ENCODE data around the gene RNF123.

RNF123 gene

DNA sequence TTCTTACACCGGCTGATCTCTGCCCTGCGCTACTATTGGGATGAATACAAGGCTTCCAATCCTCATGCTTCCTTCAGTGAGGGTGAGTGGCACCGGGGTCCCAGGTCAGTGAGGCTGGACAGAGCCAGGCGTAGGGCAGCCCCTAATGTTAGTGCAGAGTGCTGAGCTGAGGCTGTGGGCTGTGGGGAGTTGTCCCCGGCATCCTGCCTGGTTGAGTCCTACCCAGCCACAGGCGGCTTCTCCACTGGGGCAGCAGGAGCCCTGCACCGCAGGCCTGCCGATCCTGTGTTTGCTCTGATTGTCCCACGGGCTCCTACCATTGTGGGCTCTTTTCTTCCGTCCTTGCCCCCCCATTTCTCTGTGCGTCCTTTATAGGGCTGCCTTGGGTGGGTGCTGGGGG lies 13.3 kb downstream of the RNF123 start:
- intact Hi-C loops (cut with DNase I; ENCODE audit: low total_unique reads), result loop anchor here (10.0 kb wide), 1 partner anchor 112 kb away; the partner anchor contains the start of gene UBA7

DNA sequence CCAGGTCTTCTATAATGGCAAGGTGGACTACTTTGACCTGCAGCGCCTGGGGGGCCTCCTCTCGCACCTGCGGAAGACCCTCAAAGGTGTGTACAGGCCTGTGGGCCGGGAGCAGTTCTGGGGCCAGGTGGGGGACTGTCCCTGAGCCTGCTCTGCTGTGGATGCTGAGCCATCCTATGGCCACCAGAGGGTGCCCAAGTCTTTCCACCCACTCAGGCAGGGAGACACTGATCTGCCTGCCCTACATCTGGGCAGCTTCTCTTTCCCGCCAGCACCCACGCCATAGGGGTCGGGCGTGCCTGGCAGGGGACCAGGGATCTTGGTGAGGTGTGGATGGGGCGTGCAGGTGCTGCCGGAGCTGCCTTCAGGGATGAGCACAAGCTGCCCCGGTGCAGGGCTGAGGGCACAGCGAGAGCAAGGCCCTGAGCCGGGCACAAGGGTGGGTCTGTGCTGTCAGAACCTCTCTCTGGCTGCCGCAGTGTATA lies 14.1 kb downstream of the RNF123 start:
- H3K4me3 ChIP-seq, result no peak overlapping the region
- TF ChIP-seq, protein P1, sequence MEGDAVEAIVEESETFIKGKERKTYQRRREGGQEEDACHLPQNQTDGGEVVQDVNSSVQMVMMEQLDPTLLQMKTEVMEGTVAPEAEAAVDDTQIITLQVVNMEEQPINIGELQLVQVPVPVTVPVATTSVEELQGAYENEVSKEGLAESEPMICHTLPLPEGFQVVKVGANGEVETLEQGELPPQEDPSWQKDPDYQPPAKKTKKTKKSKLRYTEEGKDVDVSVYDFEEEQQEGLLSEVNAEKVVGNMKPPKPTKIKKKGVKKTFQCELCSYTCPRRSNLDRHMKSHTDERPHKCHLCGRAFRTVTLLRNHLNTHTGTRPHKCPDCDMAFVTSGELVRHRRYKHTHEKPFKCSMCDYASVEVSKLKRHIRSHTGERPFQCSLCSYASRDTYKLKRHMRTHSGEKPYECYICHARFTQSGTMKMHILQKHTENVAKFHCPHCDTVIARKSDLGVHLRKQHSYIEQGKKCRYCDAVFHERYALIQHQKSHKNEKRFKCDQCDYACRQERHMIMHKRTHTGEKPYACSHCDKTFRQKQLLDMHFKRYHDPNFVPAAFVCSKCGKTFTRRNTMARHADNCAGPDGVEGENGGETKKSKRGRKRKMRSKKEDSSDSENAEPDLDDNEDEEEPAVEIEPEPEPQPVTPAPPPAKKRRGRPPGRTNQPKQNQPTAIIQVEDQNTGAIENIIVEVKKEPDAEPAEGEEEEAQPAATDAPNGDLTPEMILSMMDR (IDR thresholded peaks at IDR 0.05), result peak; percentile 73 to 78
- no peaks in the 10 kb centered on the region for H3K9me3 ChIP-seq
- no peak overlapping the region for H3K27ac ChIP-seq
- no peak for DNase-seq
- H3K4me1 ChIP-seq, result no peaks in the 10 kb centered on the region
- H3K27me3 ChIP-seq, result no peaks in the 10 kb centered on the region
- intact Hi-C loops (cut with DNase I; ENCODE audit: low total_unique reads), result loop anchor here (10.0 kb wide), 1 partner anchor 111 kb away; the partner anchor contains the start of gene UBA7
- peaks cover 28 to 100% (median 69%) of the 10 kb centered on the region in 3 donors for H3K36me3 ChIP-seq

More for the DNA sequence above, 13.3 kb downstream of the RNF123 start:
- no peaks in the 10 kb centered on the region for H3K27me3 ChIP-seq
- H3K4me1 ChIP-seq, result no peaks in the 10 kb centered on the region
- TF ChIP-seq, protein P1 (IDR thresholded peaks at IDR 0.05), result no peak
- H3K9me3 ChIP-seq, result no peaks in the 10 kb centered on the region
- H3K27ac ChIP-seq, result no peak overlapping the region
- peaks cover 28 to 100% (median 77%) of the 10 kb centered on the region in 3 donors for H3K36me3 ChIP-seq
- H3K4me3 ChIP-seq, result no peak overlapping the region
- DNase-seq, result no peak

DNA sequence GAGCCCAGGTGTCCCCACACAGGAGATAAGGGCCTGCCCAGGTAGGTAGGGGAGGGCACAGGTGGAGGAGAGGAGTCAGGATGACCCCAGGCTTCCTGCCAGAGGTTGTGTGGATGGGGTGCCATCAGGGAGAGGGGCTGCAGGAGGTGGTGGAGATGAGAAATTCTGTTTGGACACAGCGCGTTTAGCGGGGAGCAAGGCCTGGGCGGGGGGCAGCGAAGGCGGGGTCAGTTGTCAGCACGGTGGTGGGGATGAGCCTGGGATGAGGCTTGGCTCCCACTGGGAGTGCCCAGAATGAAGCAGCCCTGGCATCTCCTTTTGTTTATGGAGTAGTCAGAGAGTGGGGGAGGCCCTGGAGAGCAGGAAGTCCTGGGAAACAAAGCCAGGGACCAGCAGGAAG lies 14.6 kb downstream of the RNF123 start:
- DNase-seq, result no peak
- no peak overlapping the region for H3K4me3 ChIP-seq
- no peak overlapping the region for H3K27ac ChIP-seq
- intact Hi-C loops (cut with DNase I; ENCODE audit: low total_unique reads), result loop anchor here (10.0 kb wide), 1 partner anchor 111 kb away; the partner anchor contains the start of gene UBA7
- no peaks in the 10 kb centered on the region for H3K9me3 ChIP-seq
- TF ChIP-seq, protein P1 (IDR thresholded peaks at IDR 0.05), result no peak
- H3K4me1 ChIP-seq, result no peaks in the 10 kb centered on the region
- peaks cover 28 to 97% (median 64%) of the 10 kb centered on the region in 3 donors for H3K36me3 ChIP-seq
- no peaks in the 10 kb centered on the region for H3K27me3 ChIP-seq

DNA sequence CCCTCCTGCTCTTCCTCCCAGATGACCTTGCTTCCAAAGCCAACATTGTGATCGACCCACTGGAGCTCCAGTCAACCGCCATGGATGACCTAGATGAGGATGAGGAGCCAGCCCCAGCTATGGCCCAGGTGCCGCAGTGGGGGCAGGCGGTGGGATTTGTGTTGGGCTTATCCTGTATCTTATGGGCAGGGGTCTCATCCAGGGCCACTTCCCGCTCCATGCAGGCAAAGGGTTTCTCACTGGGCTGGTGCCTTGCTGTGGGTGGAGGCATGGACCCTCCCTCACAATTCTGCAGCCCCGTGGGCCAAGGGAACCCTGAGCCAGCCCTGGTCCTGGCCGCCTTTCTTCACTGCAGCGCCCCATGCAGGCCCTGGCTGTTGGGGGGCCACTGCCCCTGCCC lies 15.3 kb downstream of the RNF123 start:
- Histone ChIP-seq H3K4me1 (no peaks in the 10 kb centered on the region), H3K27ac (no peak overlapping the region), H3K4me3 (no peak overlapping the region), H3K27me3 (no peaks in the 10 kb centered on the region), H3K9me3 (no peaks in the 10 kb centered on the region), H3K36me3 (peaks cover 28 to 90% (median 59%) of the 10 kb centered on the region in 3 donors)
- TF ChIP-seq, protein P1 (IDR thresholded peaks at IDR 0.05), result no peak
- intact Hi-C loops (cut with DNase I; ENCODE audit: low total_unique reads), result loop anchor here (10.0 kb wide), 1 partner anchor 110 kb away; the partner anchor contains the start of gene UBA7
- DNase-seq, result no peak

DNA sequence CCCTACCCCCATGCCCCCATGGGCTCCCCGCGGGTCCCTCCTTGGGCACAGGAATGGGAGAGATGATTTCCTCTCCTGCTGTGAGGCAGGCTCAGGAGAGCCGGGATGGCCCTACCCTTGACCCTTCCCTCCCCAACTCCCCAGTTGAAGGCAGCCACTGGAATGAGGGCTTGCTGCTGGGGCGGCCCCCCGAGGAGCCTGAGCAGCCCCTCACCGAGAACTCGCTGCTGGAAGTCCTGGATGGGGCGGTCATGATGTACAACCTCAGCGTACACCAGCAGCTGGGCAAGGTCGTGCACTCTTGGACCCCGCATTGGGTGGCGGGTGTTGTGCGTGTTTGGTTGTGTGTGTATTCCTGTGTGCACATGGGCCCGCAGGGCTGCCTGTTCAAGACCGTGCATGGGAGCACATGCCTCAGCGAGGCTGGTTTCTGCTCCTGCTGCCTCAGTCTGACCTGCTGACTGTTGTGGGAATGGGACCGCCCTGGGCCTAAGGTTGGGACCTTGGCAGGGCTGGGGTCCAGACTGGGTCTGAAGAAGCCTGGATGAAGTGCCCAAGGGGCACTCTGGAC lies 16.1 kb downstream of the RNF123 start:
- intact Hi-C loops (cut with DNase I; ENCODE audit: low total_unique reads), result loop anchor here (10.0 kb wide), 1 partner anchor 109 kb away; the partner anchor contains the start of gene UBA7
- TF ChIP-seq, protein P1 (IDR thresholded peaks at IDR 0.05), result no peak
- H3K27me3 ChIP-seq, result no peaks in the 10 kb centered on the region
- peaks cover 28 to 81% (median 51%) of the 10 kb centered on the region in 3 donors for H3K36me3 ChIP-seq
- H3K4me1 ChIP-seq, result no peaks in the 10 kb centered on the region
- H3K9me3 ChIP-seq, result no peaks in the 10 kb centered on the region
- H3K27ac ChIP-seq, result no peak overlapping the region
- no peak overlapping the region for H3K4me3 ChIP-seq
- no peak for DNase-seq
